ENCODE data around the gene PLOD2.
"Not testable (repeated sequence)": the region's sequence is repeated elsewhere in the genome, so short reads cannot be mapped to it uniquely, and the experiment has no call there.

The PLOD2 gene

GRCh38 chr3:146117406-146118285 is 43.3 kb downstream of the PLOD2 start:
- no peak overlapping the region for H3K4me2 ChIP-seq (ENCODE audit: low read length)
- H4K20me1 ChIP-seq (ENCODE audit: control insufficient read depth, insufficient read depth, low read depth, low read length) = no peaks in the 10 kb centered on the region
- no peaks in the 10 kb centered on the region for H3K4me1 ChIP-seq (ENCODE audit: control insufficient read depth, low read length)
- no peaks in the 10 kb centered on the region for H3K9me2 ChIP-seq (replicated peaks; ENCODE audit: control insufficient read depth, low read length)
- no peak for TF ChIP-seq EZH2phosphoT487 (IDR thresholded peaks at IDR 0.05; ENCODE audit: borderline replicate concordance, low read length)
- TF ChIP-seq CTCF (IDR thresholded peaks at IDR 0.05; ENCODE audit: low read depth, low read length, poor library complexity, severe bottlenecking) = no peak
- H3K36me3 ChIP-seq (ENCODE audit: control insufficient read depth, low read length) = no peaks in the 10 kb centered on the region
- no peak overlapping the region for H3K4me3 ChIP-seq (ENCODE audit: low read length)
- H3F3A ChIP-seq (ENCODE audit: control insufficient read depth, insufficient read depth) = no peaks in the 10 kb centered on the region
- H3K27me3 ChIP-seq (ENCODE audit: control insufficient read depth, low read length) = no peaks in the 10 kb centered on the region
- no peak overlapping the region for H3K27ac ChIP-seq (ENCODE audit: low read depth, low read length)
- no peaks in the 10 kb centered on the region for H3K9me3 ChIP-seq (ENCODE audit: control insufficient read depth, insufficient read depth, low read length)
- no peaks in the 10 kb centered on the region for H3K79me2 ChIP-seq (ENCODE audit: control insufficient read depth, low read length)

GRCh38 chr3:146115619-146116018 is 45.4 kb downstream of the PLOD2 start:
- TF ChIP-seq EZH2phosphoT487 (IDR thresholded peaks at IDR 0.05; ENCODE audit: borderline replicate concordance, low read length) (no peak), CTCF (IDR thresholded peaks at IDR 0.05; ENCODE audit: low read depth, low read length, poor library complexity, severe bottlenecking) (no peak)
- H3K4me1 ChIP-seq (ENCODE audit: control insufficient read depth, low read length) = no peaks in the 10 kb centered on the region
- no peak overlapping the region for H3K4me3 ChIP-seq (ENCODE audit: low read length)

GRCh38 chr3:146113804-146114203 is 47.2 kb downstream of the PLOD2 start:
- H3K36me3 ChIP-seq (ENCODE audit: control insufficient read depth, low read length); H3K9me3 ChIP-seq (ENCODE audit: control insufficient read depth, insufficient read depth, low read length); H3F3A ChIP-seq (ENCODE audit: control insufficient read depth, insufficient read depth): not testable (repeated sequence)

More at GRCh38 chr3:146115619-146116018, 45.4 kb downstream of the PLOD2 start:
- Histone ChIP-seq H3K79me2 (ENCODE audit: control insufficient read depth, low read length) (no peaks in the 10 kb centered on the region), H3K9me2 (replicated peaks; ENCODE audit: control insufficient read depth, low read length) (no peaks in the 10 kb centered on the region), H3F3A (ENCODE audit: control insufficient read depth, insufficient read depth) (no peaks in the 10 kb centered on the region), H3K27me3 (ENCODE audit: control insufficient read depth, low read length) (no peaks in the 10 kb centered on the region), H3K9me3 (ENCODE audit: control insufficient read depth, insufficient read depth, low read length) (no peaks in the 10 kb centered on the region), H3K36me3 (ENCODE audit: control insufficient read depth, low read length) (no peaks in the 10 kb centered on the region), H4K20me1 (ENCODE audit: control insufficient read depth, insufficient read depth, low read depth, low read length) (no peaks in the 10 kb centered on the region), H3K27ac (ENCODE audit: low read depth, low read length) (no peak overlapping the region), H3K4me2 (ENCODE audit: low read length) (no peak overlapping the region)

GRCh38 chr3:146111337-146111736 is 49.6 kb downstream of the PLOD2 start:
- no peaks in the 10 kb centered on the region for H3K9me3 ChIP-seq (ENCODE audit: control insufficient read depth, insufficient read depth, low read length)
- no peak for TF ChIP-seq EZH2phosphoT487 (IDR thresholded peaks at IDR 0.05; ENCODE audit: borderline replicate concordance, low read length)
- TF ChIP-seq CTCF (IDR thresholded peaks at IDR 0.05; ENCODE audit: low read depth, low read length, poor library complexity, severe bottlenecking) = no peak
- H3K79me2 ChIP-seq (ENCODE audit: control insufficient read depth, low read length) = no peaks in the 10 kb centered on the region
- no peaks in the 10 kb centered on the region for H3K9me2 ChIP-seq (replicated peaks; ENCODE audit: control insufficient read depth, low read length)
- H3K4me3 ChIP-seq (ENCODE audit: low read length) = no peak overlapping the region
- H3K36me3 ChIP-seq (ENCODE audit: control insufficient read depth, low read length) = no peaks in the 10 kb centered on the region
- H3K27me3 ChIP-seq (ENCODE audit: control insufficient read depth, low read length) = no peaks in the 10 kb centered on the region
- H4K20me1 ChIP-seq (ENCODE audit: control insufficient read depth, insufficient read depth, low read depth, low read length) = no peaks in the 10 kb centered on the region
- no peak overlapping the region for H3K27ac ChIP-seq (ENCODE audit: low read depth, low read length)
- H3F3A ChIP-seq (ENCODE audit: control insufficient read depth, insufficient read depth) = no peaks in the 10 kb centered on the region
- H3K4me1 ChIP-seq (ENCODE audit: control insufficient read depth, low read length) = no peaks in the 10 kb centered on the region
- no peak overlapping the region for H3K4me2 ChIP-seq (ENCODE audit: low read length)

More at GRCh38 chr3:146113804-146114203, 47.2 kb downstream of the PLOD2 start:
- not testable (repeated sequence) for H4K20me1 ChIP-seq (ENCODE audit: control insufficient read depth, insufficient read depth, low read depth, low read length); H3K4me1 ChIP-seq (ENCODE audit: control insufficient read depth, low read length); H3K27ac ChIP-seq (ENCODE audit: low read depth, low read length); H3K79me2 ChIP-seq (ENCODE audit: control insufficient read depth, low read length); H3K9me2 ChIP-seq (replicated peaks; ENCODE audit: control insufficient read depth, low read length); H3K27me3 ChIP-seq (ENCODE audit: control insufficient read depth, low read length); H3K4me2 ChIP-seq (ENCODE audit: low read length); H3K4me3 ChIP-seq (ENCODE audit: low read length)

Data from DOHH2 (cell line).